ENCODE data around the gene ANKRD55. TPM values are rescaled to one million over a fixed set of nuclear protein-coding genes. Genes with fewer than 3 reads are reported as not detected.
"Not testable (repeated sequence)": the region's sequence is repeated elsewhere in the genome, so short reads cannot be mapped to it uniquely, and the experiment has no call there.

ANKRD55 gene
- total RNA-seq, 2 experiments from 2014 or later = 14.1 to 14.6 TPM

GRCh38 chr5:56227691-56228090, 5.4 kb downstream of the ANKRD55 start:
- no peak for DNase-seq
- H3K4me3 Mint-ChIP-seq = no peak overlapping the region
- H3K36me3 Mint-ChIP-seq (ENCODE audit: low read depth) = no peaks in the 10 kb centered on the region
- CTCF ChIA-PET = interaction anchor here (0.7 to 1.1 kb wide), 2 partner anchors 292 to 1055 kb away, joined by 4 to 5 read pairs; no protein-coding TSS in a partner anchor
- no peaks in the 10 kb centered on the region for H3K4me1 Mint-ChIP-seq (ENCODE audit: low read depth)
- no peak overlapping the region for H3K27ac Mint-ChIP-seq
- H3K27me3 Mint-ChIP-seq (ENCODE audit: low read depth) = no peaks in the 10 kb centered on the region
- peaks cover 19% of the 10 kb centered on the region for H3K9me3 Mint-ChIP-seq
- intact Hi-C loops (cut with micrococcal nuclease) = no loop called here

GRCh38 chr5:56223298-56223697, 9.8 kb downstream of the ANKRD55 start:
- H3K4me1 Mint-ChIP-seq (ENCODE audit: low read depth) = peaks cover 13% of the 10 kb centered on the region
- H3K27ac Mint-ChIP-seq; intact Hi-C loops (cut with micrococcal nuclease); H3K27me3 Mint-ChIP-seq (ENCODE audit: low read depth); DNase-seq; H3K4me3 Mint-ChIP-seq; CTCF ChIA-PET: not testable (repeated sequence)
- peaks cover 38% of the 10 kb centered on the region for H3K9me3 Mint-ChIP-seq
- peaks cover 12% of the 10 kb centered on the region for H3K36me3 Mint-ChIP-seq (ENCODE audit: low read depth)

DNA sequence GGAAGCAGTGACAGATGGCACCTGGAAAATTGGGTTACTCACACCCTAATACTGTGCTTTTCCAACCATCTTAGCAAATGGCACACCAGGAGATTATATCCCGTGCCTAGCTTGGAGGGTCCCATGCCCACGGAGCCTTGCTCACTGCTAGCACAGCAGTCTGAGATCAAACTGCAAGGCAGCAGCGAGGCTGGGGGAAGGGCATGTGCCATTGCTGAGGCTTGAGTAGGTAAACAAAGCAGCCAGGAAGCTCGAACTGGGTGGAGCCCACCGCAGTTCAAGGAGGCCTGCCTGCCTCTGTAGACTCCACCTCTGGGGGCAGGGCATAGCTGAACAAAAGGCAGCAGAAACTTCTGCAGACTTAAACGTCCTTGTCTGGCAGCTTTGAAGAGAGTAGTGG, 11.5 kb downstream of the ANKRD55 start:
- CTCF ChIA-PET = interaction anchor here (0.5 kb wide), 1 partner anchor 894 kb away, joined by 3 read pairs; no protein-coding TSS in a partner anchor
- intact Hi-C loops (cut with micrococcal nuclease); H3K27ac Mint-ChIP-seq; DNase-seq; H3K4me3 Mint-ChIP-seq; H3K27me3 Mint-ChIP-seq (ENCODE audit: low read depth): not testable (repeated sequence)
- Mint-ChIP-seq H3K9me3 (peaks cover 40% of the 10 kb centered on the region), H3K36me3 (ENCODE audit: low read depth) (peaks cover 15% of the 10 kb centered on the region), H3K4me1 (ENCODE audit: low read depth) (peaks cover 13% of the 10 kb centered on the region)

DNA sequence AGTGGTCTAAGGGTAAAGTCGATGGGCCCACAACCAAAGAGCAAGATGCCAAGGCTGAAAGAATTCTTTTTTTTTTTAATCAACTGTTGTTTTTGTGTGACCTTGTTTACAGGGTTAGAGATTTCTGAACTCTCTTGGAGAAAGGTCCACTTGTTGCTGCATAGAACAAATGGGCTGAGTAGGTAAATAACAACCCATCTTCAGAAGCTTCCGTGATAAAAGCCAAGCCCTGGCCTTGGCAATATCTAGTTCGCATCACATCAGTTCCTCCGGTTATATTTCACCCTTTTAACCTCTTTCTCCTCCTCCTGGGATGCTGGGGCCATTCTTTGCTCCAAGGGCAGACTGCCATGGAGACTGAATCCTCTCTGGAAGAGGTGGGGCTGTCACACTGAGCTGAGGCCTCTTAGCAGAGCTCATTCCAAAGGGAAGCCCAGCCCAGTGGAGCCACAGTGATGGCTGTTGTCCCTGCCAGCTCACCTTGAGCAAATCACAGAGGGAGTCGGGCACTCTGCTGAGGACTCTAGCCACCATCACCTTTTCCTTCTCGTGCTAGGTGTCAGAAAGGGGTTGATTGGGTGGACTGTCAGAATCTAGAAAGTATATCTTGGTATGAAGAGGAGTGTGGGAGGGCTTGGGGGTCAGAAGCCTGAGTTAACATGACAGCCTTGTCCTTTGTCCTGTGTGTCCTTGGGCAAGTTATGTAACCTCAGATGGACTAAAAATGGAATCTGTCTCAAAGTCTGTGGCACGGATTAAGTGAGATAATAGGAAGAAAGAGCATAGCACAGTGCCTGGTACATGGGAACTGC, 17.9 kb downstream of the ANKRD55 start:
- H3K36me3 Mint-ChIP-seq (ENCODE audit: low read depth) = peaks cover 10% of the 10 kb centered on the region
- no peak for DNase-seq
- intact Hi-C loops (cut with micrococcal nuclease) = loop anchor here (5.0 kb wide), 1 partner anchor 37 kb away; no protein-coding TSS in a partner anchor
- H3K4me1 Mint-ChIP-seq (ENCODE audit: low read depth) = peaks cover 7% of the 10 kb centered on the region
- H3K9me3 Mint-ChIP-seq = peaks cover 23% of the 10 kb centered on the region
- no peak overlapping the region for H3K4me3 Mint-ChIP-seq
- H3K27ac Mint-ChIP-seq = no peak overlapping the region
- CTCF ChIA-PET = no interaction called here
- no peaks in the 10 kb centered on the region for H3K27me3 Mint-ChIP-seq (ENCODE audit: low read depth)

GRCh38 chr5:56213886-56214535, 19.1 kb downstream of the ANKRD55 start:
- H3K4me1 Mint-ChIP-seq (ENCODE audit: low read depth); intact Hi-C loops (cut with micrococcal nuclease); CTCF ChIA-PET; H3K27ac Mint-ChIP-seq; DNase-seq; H3K36me3 Mint-ChIP-seq (ENCODE audit: low read depth); H3K27me3 Mint-ChIP-seq (ENCODE audit: low read depth); H3K4me3 Mint-ChIP-seq: not testable (repeated sequence)
- H3K9me3 Mint-ChIP-seq = peaks cover 19% of the 10 kb centered on the region

- DNase-seq = no peak
- H3K27ac Mint-ChIP-seq = no peak overlapping the region
- peaks cover 8% of the 10 kb centered on the region for H3K36me3 Mint-ChIP-seq (ENCODE audit: low read depth)
- no peak overlapping the region for H3K4me3 Mint-ChIP-seq
- H3K4me1 Mint-ChIP-seq (ENCODE audit: low read depth) = peaks cover 7% of the 10 kb centered on the region
- no peaks in the 10 kb centered on the region for H3K27me3 Mint-ChIP-seq (ENCODE audit: low read depth)
- intact Hi-C loops (cut with micrococcal nuclease) = no loop called here
- CTCF ChIA-PET = no interaction called here
- peaks cover 19% of the 10 kb centered on the region for H3K9me3 Mint-ChIP-seq
Measured at GRCh38 chr5:56212130-56212879, 20.8 kb downstream of the ANKRD55 start.

- intact Hi-C loops (cut with micrococcal nuclease) = no loop called here
Measured at GRCh38 chr5:56211298-56211865, 21.7 kb downstream of the ANKRD55 start.

GRCh38 chr5:56208681-56209080, 24.4 kb downstream of the ANKRD55 start:
- Mint-ChIP-seq H3K36me3 (ENCODE audit: low read depth) (peaks cover 4% of the 10 kb centered on the region), H3K27ac (no peak overlapping the region), H3K4me3 (no peak overlapping the region), H3K4me1 (ENCODE audit: low read depth) (peaks cover under 1% of the 10 kb centered on the region), H3K9me3 (peaks cover 9% of the 10 kb centered on the region), H3K27me3 (ENCODE audit: low read depth) (no peaks in the 10 kb centered on the region)
- intact Hi-C loops (cut with micrococcal nuclease) = loop anchor here (10.0 kb wide), 1 partner anchor 984 kb away; the partner anchor contains the start of gene MCIDAS
- DNase-seq = no peak
- CTCF ChIA-PET = no interaction called here

More at GRCh38 chr5:56211298-56211865, 21.7 kb downstream of the ANKRD55 start:
- H3K4me1 Mint-ChIP-seq (ENCODE audit: low read depth) = peaks cover 5% of the 10 kb centered on the region
- H3K27ac Mint-ChIP-seq = no peak overlapping the region
- H3K4me3 Mint-ChIP-seq = no peak overlapping the region
- peaks cover 15% of the 10 kb centered on the region for H3K9me3 Mint-ChIP-seq
- CTCF ChIA-PET = no interaction called here
- H3K36me3 Mint-ChIP-seq (ENCODE audit: low read depth) = peaks cover 5% of the 10 kb centered on the region
- H3K27me3 Mint-ChIP-seq (ENCODE audit: low read depth) = no peaks in the 10 kb centered on the region
- no peak for DNase-seq

GRCh38 chr5:56207537-56207936, 25.6 kb downstream of the ANKRD55 start:
- Mint-ChIP-seq H3K9me3 (peaks cover 4% of the 10 kb centered on the region), H3K4me1 (ENCODE audit: low read depth) (peaks cover 5% of the 10 kb centered on the region), H3K36me3 (ENCODE audit: low read depth) (peaks cover 3% of the 10 kb centered on the region), H3K27me3 (ENCODE audit: low read depth) (no peaks in the 10 kb centered on the region), H3K27ac (no peak overlapping the region), H3K4me3 (no peak overlapping the region)
- intact Hi-C loops (cut with micrococcal nuclease) = loop anchor here (10.0 kb wide), 1 partner anchor 983 kb away; the partner anchor contains the start of gene MCIDAS
- DNase-seq = no peak
- CTCF ChIA-PET = no interaction called here

- Mint-ChIP-seq H3K9me3 (peaks cover 4% of the 10 kb centered on the region), H3K27me3 (ENCODE audit: low read depth) (no peaks in the 10 kb centered on the region), H3K36me3 (ENCODE audit: low read depth) (peaks cover 3% of the 10 kb centered on the region), H3K27ac (no peak overlapping the region), H3K4me3 (no peak overlapping the region), H3K4me1 (ENCODE audit: low read depth) (peaks cover 17% of the 10 kb centered on the region)
- intact Hi-C loops (cut with micrococcal nuclease) = loop anchor here (10.0 kb wide), 1 partner anchor 982 kb away; the partner anchor contains the start of gene MCIDAS
- no peak for DNase-seq
- CTCF ChIA-PET = interaction anchor here (0.6 kb wide), 1 partner anchor 270 kb away, joined by 3 read pairs; no protein-coding TSS in a partner anchor
Measured at GRCh38 chr5:56206126-56206910, 26.8 kb downstream of the ANKRD55 start.

DNA sequence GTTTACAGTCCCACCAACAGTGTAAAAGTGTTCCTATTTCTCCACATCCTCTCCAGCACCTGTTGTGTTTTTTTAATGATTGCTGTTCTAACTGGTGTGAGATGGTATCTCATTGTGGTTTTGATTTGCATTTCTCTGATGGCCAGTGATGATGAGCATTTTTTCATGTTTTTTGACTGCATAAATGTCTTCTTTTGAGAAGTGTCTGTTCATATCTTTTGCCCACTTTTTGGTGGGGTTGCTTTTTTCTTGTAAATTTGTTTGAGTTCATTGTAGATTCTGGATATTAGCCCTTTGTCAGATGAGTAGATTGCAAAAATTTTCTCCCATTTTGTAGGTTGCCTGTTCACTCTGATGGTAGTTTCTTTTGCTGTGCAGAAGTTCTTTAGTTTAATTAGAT, 29.2 kb downstream of the ANKRD55 start:
- H3K27me3 Mint-ChIP-seq (ENCODE audit: low read depth); H3K27ac Mint-ChIP-seq; H3K9me3 Mint-ChIP-seq; CTCF ChIA-PET; H3K4me3 Mint-ChIP-seq; H3K36me3 Mint-ChIP-seq (ENCODE audit: low read depth); DNase-seq: not testable (repeated sequence)
- H3K4me1 Mint-ChIP-seq (ENCODE audit: low read depth) = peaks cover 27% of the 10 kb centered on the region
- intact Hi-C loops (cut with micrococcal nuclease) = loop anchor here (5.0 to 10.0 kb wide), 3 partner anchors 492 to 1032 kb away; partner anchors contain the start of genes CDC20B, MCIDAS and SLC38A9
